GM23248 (cell line): ENCODE measurements around the gene ZNF77. TPM values are rescaled to one million over a fixed set of nuclear protein-coding genes. Genes with fewer than 3 reads are reported as not detected.

ENCODE experiments used
- DNase-seq: peaks from one replicate; pipeline ENCODE4 v3.0.0-alpha.2; 2015
- H2AFZ ChIP-seq: fragments of 200-600 bp; sonication (generic); 2 replicates; pipeline ENCODE4 v1.6.1; 2016; ENCODE audit warnings: antibody characterized with exemption
- H3F3A ChIP-seq: fragments of 200-600 bp; sonication (generic); 2 replicates; pipeline ENCODE4 v1.6.1; 2016; ENCODE audit warnings: mild to moderate bottlenecking, antibody characterized with exemption, mixed run types; ENCODE audit not compliant: insufficient read depth
- H3K27ac ChIP-seq: fragments of 200-600 bp; sonication (generic); 2 replicates; pipeline ENCODE4 v1.5.1; 2016; ENCODE audit warnings: mild to moderate bottlenecking
- H3K27me3 ChIP-seq: fragments of 200-600 bp; sonication (generic); replicated peaks from 2 replicates; pipeline ENCODE4 v1.6.1; 2016; ENCODE audit warnings: mild to moderate bottlenecking; ENCODE audit not compliant: insufficient read depth
- H3K36me3 ChIP-seq: fragments of 200-600 bp; sonication (generic); 2 replicates; pipeline ENCODE4 v1.6.1; 2016; ENCODE audit warnings: low read depth, mild to moderate bottlenecking
- H3K4me1 ChIP-seq: fragments of 200-600 bp; sonication (generic); 2 replicates; pipeline ENCODE4 v1.6.1; 2016; ENCODE audit warnings: mild to moderate bottlenecking; ENCODE audit not compliant: insufficient read depth
- H3K4me2 ChIP-seq: fragments of 200-600 bp; sonication (generic); one replicate; pipeline ENCODE4 v1.6.1; 2016; ENCODE audit warnings: mild to moderate bottlenecking; ENCODE audit not compliant: unreplicated experiment
- H3K4me3 ChIP-seq: fragments of 200-600 bp; sonication (generic); 2 replicates; pipeline ENCODE4 v1.5.1; 2016; ENCODE audit warnings: mild to moderate bottlenecking
- H3K79me2 ChIP-seq: fragments of 200-600 bp; sonication (generic); 2 replicates; pipeline ENCODE4 v1.6.1; 2016; ENCODE audit warnings: mild to moderate bottlenecking; ENCODE audit not compliant: insufficient read depth
- H3K9ac ChIP-seq: fragments of 200-600 bp; sonication (generic); 2 replicates; pipeline ENCODE4 v1.6.1; 2016; ENCODE audit warnings: mild to moderate bottlenecking
- H3K9me2 ChIP-seq: fragments of 200-600 bp; sonication (generic); 2 replicates; pipeline ENCODE4 v1.6.1; 2016; ENCODE audit warnings: mixed run types, mild to moderate bottlenecking, moderate library complexity; ENCODE audit not compliant: insufficient read depth
- H3K9me3 ChIP-seq: fragments of 200-600 bp; sonication (generic); one replicate; pipeline ENCODE4 v1.6.1; 2017; ENCODE audit warnings: low read depth
- H4K20me1 ChIP-seq: fragments of 200-600 bp; sonication (generic); 2 replicates; pipeline ENCODE4 v1.6.0; 2016; ENCODE audit not compliant: insufficient read depth
- EZH2 ChIP-seq: fragments of 200-600 bp; sonication (generic); IDR thresholded peaks from 2 replicates; pipeline ENCODE4 v1.6.1; 2018; ENCODE audit warnings: antibody characterized with exemption, mild to moderate bottlenecking; ENCODE audit not compliant: insufficient read depth, poor library complexity, severe bottlenecking
- EZH2phosphoT487 ChIP-seq: fragments of 200-600 bp; sonication (generic); IDR thresholded peaks from 2 replicates; pipeline ENCODE4 v1.6.1; 2018; ENCODE audit warnings: antibody characterized with exemption, moderate library complexity, mild to moderate bottlenecking, low read depth; ENCODE audit not compliant: insufficient read depth
- WGBS, 2 experiments: methylation state at CpG; one replicate each; pipeline ENCODE4 v1.1.6; 2015 to 2017; ENCODE audit warnings: low lambda C conversion rate in 2 of 2, low coverage in 1 of 2; ENCODE audit errors: missing lambda C conversion rate in 2 of 2; 5-methylcytosine and 5-hydroxymethylcytosine counted together
- in situ Hi-C: fragments of 300-500 bp; cut with MboI; formaldehyde crosslinking; loops from 2 replicates; pipeline ENCODE4 v1.15.0; 2020
- polyA plus RNA-seq: library from polyadenylated mRNA; unstranded; fragments of >200 nt; fragmentation: Nextera tagmentation; extraction: Ambion mirVana; gene quantifications from 2 replicates; pipeline ENCODE4 v1.2.1, GENCODE V29; 2016
- total RNA-seq: library from RNA; depleted of rRNA; stranded (reverse); fragments of >200 nt; shearing (Covaris generic); gene quantifications from 2 replicates; pipeline ENCODE4 v1.2.3, GENCODE V29; 2014; rRNA removed

The ZNF77 gene
- total and polyA plus RNA-seq, 2 experiments from 2014 or later: 1.1 to 1.2 TPM

GRCh38 chr19:2888731-2889224, 56.0 kb downstream of the ZNF77 start:
- Histone ChIP-seq H3K36me3 (no peaks in the 10 kb centered on the region), H4K20me1 (no peaks in the 10 kb centered on the region), H2AFZ (peak overlapping the region; percentile 49), H3K4me3 (peak overlapping the region; percentile 57), H3K9me3 (no peaks in the 10 kb centered on the region), H3K27me3 (no peaks in the 10 kb centered on the region), H3K9ac (no peak overlapping the region), H3K9me2 (no peaks in the 10 kb centered on the region), H3K4me1 (no peaks in the 10 kb centered on the region), H3K79me2 (no peaks in the 10 kb centered on the region), H3K4me2 (no peak overlapping the region), H3F3A (peaks cover 4% of the 10 kb centered on the region; the same call in 1 of the 2 replicates), H3K27ac (no peak overlapping the region)
- DNase-seq: peak; percentile 36
- 32 to 34% methylated on average over 30 to 36 of the region's 37 CpGs for WGBS, 2 experiments
- TF ChIP-seq EZH2phosphoT487: no peak
- no peak for TF ChIP-seq EZH2
- in situ Hi-C loops: no loop called here

DNA sequence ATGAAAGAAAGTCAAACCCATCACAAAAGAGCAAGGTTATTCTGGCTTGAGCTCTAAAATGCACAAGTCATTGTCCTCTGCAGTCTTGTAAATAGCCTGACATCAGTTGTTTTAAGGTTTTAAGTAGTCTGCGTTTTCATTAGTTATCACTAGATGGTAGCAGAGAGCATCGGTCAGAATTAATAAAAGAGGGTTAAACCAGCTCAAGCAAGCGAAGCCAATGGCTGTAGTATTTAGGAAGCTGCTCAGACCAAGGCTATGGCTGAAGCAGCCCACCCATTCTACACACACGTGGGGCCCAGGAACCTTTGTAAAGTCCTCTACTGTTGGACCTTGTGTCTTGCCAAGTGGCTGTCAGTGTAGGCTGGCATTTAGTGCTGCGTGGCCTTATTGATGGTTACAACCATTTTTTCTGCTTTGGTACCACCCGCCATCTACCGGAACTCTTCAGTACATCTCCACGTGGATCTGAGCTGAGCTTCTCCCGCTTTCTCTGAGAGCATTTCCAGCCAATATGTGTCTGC, 57.3 kb downstream of the ZNF77 start:
- H3K9me3 ChIP-seq: no peaks in the 10 kb centered on the region
- no peaks in the 10 kb centered on the region for H3K36me3 ChIP-seq
- H3K79me2 ChIP-seq: no peaks in the 10 kb centered on the region
- H4K20me1 ChIP-seq: no peaks in the 10 kb centered on the region
- peaks cover 4% of the 10 kb centered on the region; the same call in 1 of the 2 replicates for H3F3A ChIP-seq
- H3K9me2 ChIP-seq: no peaks in the 10 kb centered on the region
- H3K27ac ChIP-seq: no peak overlapping the region
- WGBS, 2 experiments: 15 to 24% methylated on average over 9 of the region's 9 CpGs
- H3K9ac ChIP-seq: no peak overlapping the region
- no peaks in the 10 kb centered on the region for H3K4me1 ChIP-seq
- H3K27me3 ChIP-seq: no peaks in the 10 kb centered on the region
- TF ChIP-seq EZH2 (no peak), EZH2phosphoT487 (no peak)
- H2AFZ ChIP-seq: peak overlapping the region; percentile 86
- in situ Hi-C loops: no loop called here
- peak; percentile 80 for DNase-seq
- peak overlapping the region; percentile 47 for H3K4me2 ChIP-seq
- no peak overlapping the region for H3K4me3 ChIP-seq

GRCh38 chr19:2885736-2886135, 59.0 kb downstream of the ZNF77 start:
- H3F3A ChIP-seq: peaks cover 4% of the 10 kb centered on the region; the same call in 1 of the 2 replicates
- H3K4me1 ChIP-seq: no peaks in the 10 kb centered on the region
- H3K9me3 ChIP-seq: no peaks in the 10 kb centered on the region
- TF ChIP-seq EZH2phosphoT487 (no peak), EZH2 (no peak)
- no peaks in the 10 kb centered on the region for H4K20me1 ChIP-seq
- H3K36me3 ChIP-seq: no peaks in the 10 kb centered on the region
- 71 to 72% methylated on average over 17 of the region's 17 CpGs for WGBS, 2 experiments
- in situ Hi-C loops: no loop called here
- no peak overlapping the region for H3K4me2 ChIP-seq
- no peak overlapping the region for H3K4me3 ChIP-seq
- DNase-seq: no peak
- no peak overlapping the region for H2AFZ ChIP-seq
- H3K9ac ChIP-seq: no peak overlapping the region
- H3K79me2 ChIP-seq: no peaks in the 10 kb centered on the region
- no peaks in the 10 kb centered on the region for H3K27me3 ChIP-seq
- no peaks in the 10 kb centered on the region for H3K9me2 ChIP-seq
- no peak overlapping the region for H3K27ac ChIP-seq

DNA sequence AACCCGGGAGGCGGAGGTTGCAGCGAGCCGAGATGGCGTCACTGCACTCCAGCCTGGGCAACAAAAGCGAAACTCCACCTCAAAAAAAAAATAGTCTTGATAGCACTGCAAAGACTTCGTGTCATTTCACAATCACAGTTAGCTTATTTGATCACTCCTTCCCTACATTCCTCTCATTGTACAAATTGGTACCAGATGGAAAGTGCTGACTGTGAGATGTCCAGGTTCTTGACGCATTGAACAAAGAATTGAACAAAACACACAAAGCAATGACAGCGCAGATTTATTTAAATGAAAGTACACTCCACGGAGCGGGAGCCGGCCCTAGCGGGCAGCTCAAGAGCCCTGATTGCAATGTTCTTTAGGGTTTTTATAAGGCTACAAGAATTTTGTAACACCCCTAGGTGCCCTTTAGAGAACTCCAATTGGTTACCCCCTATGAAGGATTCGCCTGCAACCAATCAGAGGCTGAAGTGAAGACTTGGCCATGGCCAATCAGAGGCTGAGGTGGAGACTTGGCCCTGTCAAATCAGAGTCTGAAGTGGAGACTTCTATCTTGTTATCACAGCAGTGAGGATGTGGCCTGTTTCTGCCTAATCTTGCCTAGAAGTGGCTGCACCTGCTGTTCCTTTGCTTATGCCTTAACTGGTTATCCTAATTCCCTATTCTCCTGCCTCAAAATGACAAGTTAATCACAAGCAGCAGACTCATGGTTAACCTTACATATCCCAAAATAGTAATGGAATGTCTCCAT, 60.9 kb downstream of the ZNF77 start:
- Histone ChIP-seq H3K4me2 (no peak overlapping the region), H3K27ac (no peak overlapping the region), H3K4me1 (no peaks in the 10 kb centered on the region), H3K9me3 (no peaks in the 10 kb centered on the region), H3K9ac (no peak overlapping the region), H2AFZ (peak overlapping the region; percentile 31; the same call in 1 of the 2 replicates), H4K20me1 (no peaks in the 10 kb centered on the region), H3K4me3 (peak overlapping the region; percentile 21; the same call in 1 of the 2 replicates), H3K9me2 (no peaks in the 10 kb centered on the region), H3K36me3 (no peaks in the 10 kb centered on the region), H3F3A (peaks cover 4% of the 10 kb centered on the region; the same call in 1 of the 2 replicates), H3K27me3 (no peaks in the 10 kb centered on the region), H3K79me2 (no peaks in the 10 kb centered on the region)
- DNase-seq: peak; percentile 48
- in situ Hi-C loops: no loop called here
- WGBS, 2 experiments: 25 to 29% methylated on average over 14 of the region's 14 CpGs
- no peak for TF ChIP-seq EZH2phosphoT487

Other genes with a start within 250 kb of the ZNF77 start
- 0.11 TPM in 1 of 2 replicates, not detected in the other for gene GNG7, start 242.3 kb downstream of the ZNF77 start, total RNA-seq
- gene GNG7, start 242.3 kb downstream of the ZNF77 start, polyA plus RNA-seq: 0.13 and 0.16 TPM in 2 replicates
- gene DIRAS1, start 223.6 kb downstream of the ZNF77 start, total RNA-seq: 4.9 and 5.9 TPM in 2 replicates
- gene DIRAS1, start 223.6 kb downstream of the ZNF77 start, polyA plus RNA-seq: 2.6 TPM in 2 replicates
- gene SLC39A3, start 205.0 kb downstream of the ZNF77 start, total RNA-seq: 38.4 and 50.9 TPM in 2 replicates
- gene SLC39A3, start 205.0 kb downstream of the ZNF77 start, polyA plus RNA-seq: 45.0 and 45.2 TPM in 2 replicates
- gene SGTA, start 161.7 kb downstream of the ZNF77 start, total RNA-seq: 56.1 and 57.5 TPM in 2 replicates
- 66.0 and 66.2 TPM in 2 replicates for gene SGTA, start 161.7 kb downstream of the ZNF77 start, polyA plus RNA-seq
- gene THOP1, start 159.5 kb downstream of the ZNF77 start, total RNA-seq: 136 and 153 TPM in 2 replicates
- gene THOP1, start 159.5 kb downstream of the ZNF77 start, polyA plus RNA-seq: 64.8 and 70.0 TPM in 2 replicates
- gene ZNF554, start 125.1 kb downstream of the ZNF77 start, total RNA-seq: 2.9 and 3.0 TPM in 2 replicates
- 1.4 and 2.2 TPM in 2 replicates for gene ZNF554, start 125.1 kb downstream of the ZNF77 start, polyA plus RNA-seq
- gene ZNF555, start 103.5 kb downstream of the ZNF77 start, total RNA-seq: 4.3 and 7.3 TPM in 2 replicates
- gene ZNF555, start 103.5 kb downstream of the ZNF77 start, polyA plus RNA-seq: 5.8 and 6.2 TPM in 2 replicates
- not detected in 2 replicates for gene ZNF556, start 77.6 kb downstream of the ZNF77 start, total RNA-seq
- gene ZNF556, start 77.6 kb downstream of the ZNF77 start, polyA plus RNA-seq: not detected in 2 replicates
- gene ZNF57, start 44.0 kb downstream of the ZNF77 start, total RNA-seq: 1.7 and 4.6 TPM in 2 replicates
- gene ZNF57, start 44.0 kb downstream of the ZNF77 start, polyA plus RNA-seq: 1.9 and 2.3 TPM in 2 replicates
- gene TLE6, start 32.6 kb upstream of the ZNF77 start, total RNA-seq: 0.13 and 0.65 TPM in 2 replicates
- gene TLE6, start 32.6 kb upstream of the ZNF77 start, polyA plus RNA-seq: 0.21 and 0.68 TPM in 2 replicates
- gene TLE2, start 84.3 kb upstream of the ZNF77 start, total RNA-seq: 4.3 and 10.1 TPM in 2 replicates
- 2.9 and 3.6 TPM in 2 replicates for gene TLE2, start 84.3 kb upstream of the ZNF77 start, polyA plus RNA-seq
- 254 and 337 TPM in 2 replicates for gene TLE5, start 117.5 kb upstream of the ZNF77 start, total RNA-seq
- gene TLE5, start 117.5 kb upstream of the ZNF77 start, polyA plus RNA-seq: 133 and 157 TPM in 2 replicates
- gene GNA11, start 149.4 kb upstream of the ZNF77 start, total RNA-seq: 69.9 and 99.3 TPM in 2 replicates
- 14.2 and 15.0 TPM in 2 replicates for gene GNA11, start 149.4 kb upstream of the ZNF77 start, polyA plus RNA-seq
- not detected in 2 replicates for gene GNA15, start 191.1 kb upstream of the ZNF77 start, total RNA-seq
- not detected in 2 replicates for gene GNA15, start 191.1 kb upstream of the ZNF77 start, polyA plus RNA-seq
- not detected in 2 replicates for gene S1PR4, start 233.8 kb upstream of the ZNF77 start, total RNA-seq
- gene S1PR4, start 233.8 kb upstream of the ZNF77 start, polyA plus RNA-seq: not detected in 2 replicates
- gene NCLN, start 241.0 kb upstream of the ZNF77 start, total RNA-seq: 73.0 and 76.5 TPM in 2 replicates
- gene NCLN, start 241.0 kb upstream of the ZNF77 start, polyA plus RNA-seq: 84.8 and 91.3 TPM in 2 replicates